Measurements from ENCODE around the gene C2orf42.
A peak's percentile ranks its signal among the peaks of the same experiment; 100 is the strongest.
"Not testable (repeated sequence)": the region's sequence is repeated elsewhere in the genome, so short reads cannot be mapped to it uniquely, and the experiment has no call there.

The C2orf42 gene

DNA sequence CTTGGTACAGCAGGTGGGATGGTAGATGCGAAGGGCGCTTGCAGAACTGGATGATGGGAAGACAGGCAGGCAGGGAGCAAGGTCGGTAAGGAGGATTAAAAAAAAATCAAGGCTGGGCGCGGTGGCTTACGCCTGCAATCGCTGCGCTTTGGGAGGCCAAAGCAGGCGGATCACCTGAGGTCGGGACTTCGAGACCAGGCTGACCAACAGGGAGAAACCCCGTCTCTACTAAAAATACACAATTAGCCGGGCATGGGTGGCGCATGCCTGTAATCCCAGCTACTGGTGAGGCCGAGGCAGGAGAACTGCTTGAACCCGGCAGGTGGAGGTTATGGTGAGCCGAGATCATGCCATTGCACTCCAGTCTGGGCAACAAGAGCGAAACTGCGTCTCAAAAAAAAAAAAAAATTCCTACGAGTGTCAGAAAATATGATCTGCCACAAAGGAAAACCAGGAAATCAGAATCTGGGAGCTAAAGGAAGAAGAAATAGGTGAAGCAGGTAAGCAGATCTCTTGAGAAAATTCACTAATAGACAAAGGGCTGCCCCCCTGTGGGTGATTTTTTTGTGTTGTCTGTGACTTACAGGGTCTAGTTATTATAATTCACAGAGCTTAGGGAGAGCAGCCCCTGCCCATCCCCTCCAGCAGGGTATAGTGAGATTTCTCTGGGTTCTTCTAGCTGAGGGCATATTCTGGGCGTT lies 46.2 kb downstream of the C2orf42 start:
- DNase-seq (ENCODE audit: low read depth), result no peak
- TF ChIP-seq, protein P1, sequence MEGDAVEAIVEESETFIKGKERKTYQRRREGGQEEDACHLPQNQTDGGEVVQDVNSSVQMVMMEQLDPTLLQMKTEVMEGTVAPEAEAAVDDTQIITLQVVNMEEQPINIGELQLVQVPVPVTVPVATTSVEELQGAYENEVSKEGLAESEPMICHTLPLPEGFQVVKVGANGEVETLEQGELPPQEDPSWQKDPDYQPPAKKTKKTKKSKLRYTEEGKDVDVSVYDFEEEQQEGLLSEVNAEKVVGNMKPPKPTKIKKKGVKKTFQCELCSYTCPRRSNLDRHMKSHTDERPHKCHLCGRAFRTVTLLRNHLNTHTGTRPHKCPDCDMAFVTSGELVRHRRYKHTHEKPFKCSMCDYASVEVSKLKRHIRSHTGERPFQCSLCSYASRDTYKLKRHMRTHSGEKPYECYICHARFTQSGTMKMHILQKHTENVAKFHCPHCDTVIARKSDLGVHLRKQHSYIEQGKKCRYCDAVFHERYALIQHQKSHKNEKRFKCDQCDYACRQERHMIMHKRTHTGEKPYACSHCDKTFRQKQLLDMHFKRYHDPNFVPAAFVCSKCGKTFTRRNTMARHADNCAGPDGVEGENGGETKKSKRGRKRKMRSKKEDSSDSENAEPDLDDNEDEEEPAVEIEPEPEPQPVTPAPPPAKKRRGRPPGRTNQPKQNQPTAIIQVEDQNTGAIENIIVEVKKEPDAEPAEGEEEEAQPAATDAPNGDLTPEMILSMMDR (IDR thresholded peaks at IDR 0.05; ENCODE audit: low read depth, low read length, missing control alignments), result no peak
- no peak overlapping the region for H3K4me3 ChIP-seq (ENCODE audit: low read depth, low read length)

DNA sequence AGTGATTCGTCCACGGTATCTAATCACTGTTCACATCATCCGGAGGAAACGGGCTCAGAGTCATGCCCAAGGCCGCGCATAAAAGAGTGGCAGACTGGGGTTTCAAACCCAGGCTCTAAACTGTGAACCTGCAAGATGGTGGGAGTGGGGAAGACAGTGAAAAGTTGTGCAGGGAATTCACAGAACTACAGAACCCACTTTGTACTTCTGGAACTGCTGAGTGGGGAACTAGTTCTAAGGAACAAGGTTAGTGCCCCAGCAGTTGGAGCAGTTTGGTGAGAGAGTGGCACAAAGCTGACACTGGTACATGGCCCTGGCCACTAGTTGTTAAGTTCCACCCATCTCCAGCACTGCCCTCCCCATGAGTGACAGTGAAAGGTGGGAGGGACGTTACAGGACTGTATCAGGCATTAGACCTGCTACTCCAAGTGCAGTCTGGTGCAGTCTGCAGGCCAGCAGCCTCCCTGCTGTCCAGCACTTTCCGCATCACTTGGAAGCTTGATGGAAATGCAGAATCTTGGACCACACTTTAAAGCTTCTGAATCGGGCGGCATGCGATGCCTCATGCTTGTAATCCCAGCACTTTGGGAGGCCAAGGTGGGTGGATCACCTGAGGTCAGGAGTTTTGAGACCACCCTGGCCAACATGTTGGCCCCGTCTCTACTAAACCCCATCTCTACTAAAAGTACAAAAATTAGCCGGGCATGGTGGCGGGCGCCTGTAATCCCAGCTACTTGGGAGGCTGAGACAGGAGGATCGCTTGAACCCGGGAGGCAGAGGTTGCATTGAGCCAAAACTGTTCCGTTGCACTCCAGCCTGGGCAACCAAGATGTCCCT lies 47.3 kb downstream of the C2orf42 start:
- DNase-seq (ENCODE audit: low read depth), result no peak
- H3K4me3 ChIP-seq (ENCODE audit: low read depth, low read length), result peak overlapping the region; percentile 30
- TF ChIP-seq, protein P1 (IDR thresholded peaks at IDR 0.05; ENCODE audit: low read depth, low read length, missing control alignments), result no peak

DNA sequence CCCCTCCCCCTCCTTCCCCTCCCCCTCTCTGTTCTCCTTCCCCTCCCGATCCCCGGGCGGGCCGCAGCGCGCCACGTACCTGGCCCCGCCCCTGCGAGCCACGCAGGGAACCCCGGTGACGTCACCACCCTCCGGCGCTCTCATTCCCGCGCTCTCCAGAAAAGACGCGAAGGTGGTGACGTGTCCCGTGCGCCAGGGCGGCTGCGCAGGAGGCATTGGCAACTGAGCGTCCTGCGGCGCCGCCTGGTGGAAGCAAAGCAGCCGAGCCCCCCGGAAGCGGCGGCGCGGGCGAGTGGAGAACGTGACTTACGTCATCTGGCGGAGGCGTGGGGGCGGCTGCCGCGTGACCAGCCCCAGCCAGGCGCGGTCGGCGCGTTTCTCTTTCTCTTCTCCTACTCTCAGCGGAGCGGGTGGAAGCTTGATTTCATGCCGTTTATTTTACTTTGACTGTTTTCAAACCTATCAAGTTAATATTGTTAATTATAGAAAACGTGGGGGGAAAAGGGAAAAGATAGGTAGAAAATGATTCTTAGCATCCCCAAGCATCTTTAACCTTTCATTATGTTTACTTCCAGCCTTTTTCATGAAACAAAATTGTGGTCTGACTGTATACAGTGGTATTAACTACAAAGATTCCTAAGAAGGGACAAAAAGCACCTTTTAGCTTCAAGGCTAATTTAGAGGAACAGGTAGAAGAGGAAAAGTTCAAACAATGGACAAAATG lies 48.1 kb downstream of the C2orf42 start:
- peak overlapping the region; percentile 59 for H3K4me3 ChIP-seq (ENCODE audit: low read depth, low read length)
- peak; percentile 97 for DNase-seq (ENCODE audit: low read depth)
- TF ChIP-seq, protein P1 (IDR thresholded peaks at IDR 0.05; ENCODE audit: low read depth, low read length, missing control alignments), result peak; percentile 91

GRCh38 chr2:70141902-70142589 lies 48.8 kb downstream of the C2orf42 start:
- peak overlapping the region; percentile 59 for H3K4me3 ChIP-seq (ENCODE audit: low read depth, low read length)
- TF ChIP-seq, protein P1 (IDR thresholded peaks at IDR 0.05; ENCODE audit: low read depth, low read length, missing control alignments), result no peak
- no peak for DNase-seq (ENCODE audit: low read depth)

GRCh38 chr2:70141212-70141901 lies 49.5 kb downstream of the C2orf42 start:
- H3K4me3 ChIP-seq (ENCODE audit: low read depth, low read length), result peak overlapping the region; percentile 59
- DNase-seq (ENCODE audit: low read depth), result no peak
- TF ChIP-seq, protein P1 (IDR thresholded peaks at IDR 0.05; ENCODE audit: low read depth, low read length, missing control alignments), result peak; percentile 76

GRCh38 chr2:70140791-70141211 lies 50.0 kb downstream of the C2orf42 start:
- TF ChIP-seq, protein P1 (IDR thresholded peaks at IDR 0.05; ENCODE audit: low read depth, low read length, missing control alignments), result no peak
- DNase-seq (ENCODE audit: low read depth), result no peak
- no peak overlapping the region; the same call in 1 of the 2 replicates for H3K4me3 ChIP-seq (ENCODE audit: low read depth, low read length)

DNA sequence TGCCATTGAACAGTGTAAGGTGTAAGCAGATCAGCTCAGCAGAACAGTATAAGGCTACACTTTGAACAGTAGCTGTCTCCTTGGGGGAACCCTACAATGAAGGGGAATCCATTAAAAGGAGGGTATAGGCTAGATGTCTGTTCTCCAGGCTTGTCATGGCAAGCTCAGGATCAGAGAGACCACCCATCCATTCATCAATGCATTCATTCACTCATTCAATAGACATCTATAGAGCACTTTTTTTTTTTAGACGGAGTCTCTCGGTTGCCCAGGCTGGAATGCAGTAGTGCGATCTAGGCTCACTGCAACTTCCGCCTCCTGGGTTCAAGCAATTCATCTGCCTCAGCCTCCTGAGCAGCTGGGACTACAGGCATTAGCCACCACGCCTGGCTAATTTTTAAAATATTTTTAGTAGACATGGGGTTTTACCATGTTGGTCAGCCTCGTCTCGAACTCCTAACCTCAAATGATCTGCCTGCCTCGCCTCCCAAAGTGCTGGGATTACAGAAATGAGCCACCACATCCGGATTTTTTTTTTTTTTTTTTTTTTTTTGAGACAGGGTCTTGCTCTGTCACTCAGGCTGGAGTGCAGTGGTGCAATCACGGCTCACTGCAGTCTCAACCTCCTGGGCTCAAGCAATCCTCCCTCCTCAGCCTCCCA lies 56.4 kb downstream of the C2orf42 start:
- H3K4me3 ChIP-seq (ENCODE audit: low read depth, low read length), result not testable (repeated sequence)

More for the DNA sequence above, 56.4 kb downstream of the C2orf42 start:
- not testable (repeated sequence) for DNase-seq (ENCODE audit: low read depth)
